HEK293 (cell line): ENCODE measurements around the gene ARHGAP6.

ENCODE experiments used
- CTCF ChIA-PET: fragments of 350-600 bp; formaldehyde crosslinking; extraction: SDS; loops from one replicate; lab custom pipeline; 2021; ENCODE audit warnings: antibody characterized with exemption; lab: Yijun Ruan, JAX
- POLR2A ChIA-PET: fragments of 300-600 bp; formaldehyde crosslinking; extraction: SDS; loops from one replicate; lab custom pipeline; 2020; ENCODE audit warnings: antibody characterized with exemption, inconsistent platforms; lab: Yijun Ruan, JAX
- H3K27ac ChIP-seq: fragments of 200-500 bp; sonication (Bioruptor generic); 2 replicates; pipeline ENCODE4 v1.5.1; 2014; ENCODE audit warnings: low read depth, low read length, control low read depth, inconsistent platforms; ENCODE audit errors: extremely low read depth
- H3K36me3 ChIP-seq, 2 experiments: fragments of 200-500 bp in 1 of 2; sonication (Bioruptor generic) in 1 of 2; 1 replicate in 1 of 2; 2 replicates in 1 of 2; pipeline ENCODE4 v1.5.1; 2014 to 2017; ENCODE audit warnings: inconsistent platforms in 2 of 2, low read length in 2 of 2; ENCODE audit not compliant: control insufficient read depth in 2 of 2, insufficient read depth in 1 of 2
- H3K4me1 ChIP-seq: fragments of 200-500 bp; sonication (Bioruptor generic); 2 replicates; pipeline ENCODE4 v1.5.1; 2014; ENCODE audit warnings: mild to moderate bottlenecking, low read length, inconsistent platforms; ENCODE audit not compliant: control insufficient read depth, insufficient read depth
- H3K4me3 ChIP-seq: 2 replicates; pipeline ENCODE4 v1.5.1; 2011; ENCODE audit warnings: low read depth, mild to moderate bottlenecking, control low read depth, low read length, moderate library complexity
- H3K9me3 ChIP-seq: fragments of 200-500 bp; sonication (Bioruptor generic); 2 replicates; pipeline ENCODE4 v1.5.1; 2014; ENCODE audit warnings: low read depth, low read length, inconsistent platforms; ENCODE audit not compliant: control insufficient read depth, insufficient read depth
- AEBP2 ChIP-seq: fragments of 450-650 bp; formaldehyde crosslinking; IDR thresholded peaks from 2 replicates; pipeline ENCODE4 v1.5.1; 2016; ENCODE audit warnings: missing biosample characterization, missing genetic modification characterization, borderline replicate concordance
- BCL6B ChIP-seq: fragments of 450-650 bp; formaldehyde crosslinking; IDR thresholded peaks from 2 replicates; pipeline ENCODE4 v1.5.1; 2017; ENCODE audit warnings: missing biosample characterization, missing genetic modification characterization
- GLI2 ChIP-seq: fragments of 450-650 bp; formaldehyde crosslinking; IDR thresholded peaks from 2 replicates; pipeline ENCODE4; 2017; ENCODE audit warnings: missing biosample characterization, missing genetic modification characterization, low read depth, borderline replicate concordance
- KLF1 ChIP-seq: fragments of 450-650 bp; formaldehyde crosslinking; IDR thresholded peaks from 2 replicates; pipeline ENCODE4 v1.5.1; 2016; ENCODE audit warnings: missing biosample characterization, missing genetic modification characterization
- MZF1 ChIP-seq: fragments of 450-650 bp; formaldehyde crosslinking; IDR thresholded peaks from 2 replicates; pipeline ENCODE4 v1.5.1; 2017; ENCODE audit warnings: missing biosample characterization, missing genetic modification characterization, borderline replicate concordance
- ZBTB1 ChIP-seq: fragments of 450-650 bp; formaldehyde crosslinking; IDR thresholded peaks from 2 replicates; pipeline ENCODE4 v1.5.1; 2016; ENCODE audit warnings: missing biosample characterization, missing genetic modification characterization
- ZNF114 ChIP-seq: fragments of 450-650 bp; formaldehyde crosslinking; IDR thresholded peaks from 2 replicates; pipeline ENCODE4 v1.5.0; 2017; ENCODE audit warnings: missing biosample characterization, missing genetic modification characterization
- ZNF140 ChIP-seq: fragments of 450-650 bp; formaldehyde crosslinking; IDR thresholded peaks from 2 replicates; pipeline ENCODE4 v1.5.1; 2016; ENCODE audit warnings: missing biosample characterization, missing genetic modification characterization
- ZNF335 ChIP-seq: fragments of 450-650 bp; formaldehyde crosslinking; conservative IDR thresholded peaks from 2 replicates; pipeline ENCODE4 v1.5.1; 2016; ENCODE audit warnings: missing biosample characterization, missing genetic modification characterization
- ZNF350 ChIP-seq: fragments of 450-650 bp; formaldehyde crosslinking; IDR thresholded peaks from 2 replicates; pipeline ENCODE4 v1.5.0; 2017; ENCODE audit warnings: missing biosample characterization, mild to moderate bottlenecking, missing genetic modification characterization
- ZNF426 ChIP-seq: fragments of 450-650 bp; formaldehyde crosslinking; IDR thresholded peaks from 2 replicates; pipeline ENCODE4 v1.5.1; 2017; ENCODE audit warnings: missing biosample characterization, missing genetic modification characterization, mild to moderate bottlenecking, inconsistent platforms, moderate library complexity
- ZNF48 ChIP-seq: fragments of 450-650 bp; formaldehyde crosslinking; IDR thresholded peaks from 2 replicates; pipeline ENCODE4 v1.5.1; 2016; ENCODE audit warnings: missing biosample characterization, missing genetic modification characterization
- ZNF610 ChIP-seq: fragments of 450-650 bp; formaldehyde crosslinking; IDR thresholded peaks from 2 replicates; pipeline ENCODE4 v1.5.1; 2016; ENCODE audit warnings: missing biosample characterization, missing genetic modification characterization, borderline replicate concordance
- ZNF621 ChIP-seq: fragments of 450-650 bp; formaldehyde crosslinking; IDR thresholded peaks from 2 replicates; pipeline ENCODE4 v1.5.1; 2017; ENCODE audit warnings: missing biosample characterization, missing genetic modification characterization
- ZNF626 ChIP-seq: fragments of 450-650 bp; sonication (Bioruptor Pico); formaldehyde crosslinking; IDR thresholded peaks from 2 replicates; pipeline ENCODE4 v1.5.1; 2018; ENCODE audit warnings: missing biosample characterization, missing genetic modification characterization, inconsistent platforms
- ZNF664 ChIP-seq: fragments of 450-650 bp; formaldehyde crosslinking; IDR thresholded peaks from 2 replicates; pipeline ENCODE4 v1.5.1; 2016; ENCODE audit warnings: missing biosample characterization, missing genetic modification characterization
- ZNF843 ChIP-seq: fragments of 450-650 bp; formaldehyde crosslinking; IDR thresholded peaks from 2 replicates; pipeline ENCODE4 v1.5.1; 2016; ENCODE audit warnings: missing biosample characterization, missing genetic modification characterization
- TF ChIP-seq, protein P1 (sequence below): fragments of 450-650 bp; formaldehyde crosslinking; conservative IDR thresholded peaks from 2 replicates; pipeline ENCODE4 v1.5.1; 2016; ENCODE audit warnings: low read depth, missing biosample characterization, missing genetic modification characterization
- TF ChIP-seq, protein P2 (sequence below): fragments of 450-650 bp; formaldehyde crosslinking; optimal IDR thresholded peaks from 2 replicates; pipeline ENCODE3; 2016; ENCODE audit warnings: missing biosample characterization, mild to moderate bottlenecking, missing genetic modification characterization

ARHGAP6 gene

DNA sequence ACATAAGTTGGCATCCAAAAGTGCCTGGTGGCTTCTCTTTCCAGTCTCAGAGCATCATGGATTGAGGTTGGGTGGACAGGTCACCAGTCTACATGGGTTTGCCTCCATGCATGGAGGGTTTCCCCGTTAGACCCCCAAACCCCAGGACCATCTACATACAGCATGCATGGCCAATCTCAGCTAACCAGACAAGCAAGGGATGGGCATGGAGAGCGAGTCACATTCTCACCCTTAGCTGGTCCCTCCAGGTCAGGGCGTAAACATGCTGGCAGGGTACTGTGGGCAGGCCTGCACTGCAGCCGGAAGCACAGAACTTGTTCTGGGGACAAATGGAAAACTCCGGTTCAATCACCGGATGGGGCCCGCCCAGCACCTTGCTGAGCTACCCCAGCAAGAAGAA is 517.3 kb downstream of the ARHGAP6 start:
- no peaks in the 10 kb centered on the region for H3K36me3 ChIP-seq
- TF ChIP-seq ZNF48 (tag by site-specific recombination) (no peak), ZNF335 (tag by site-specific recombination) (no peak)
- TF ChIP-seq, protein P1, sequence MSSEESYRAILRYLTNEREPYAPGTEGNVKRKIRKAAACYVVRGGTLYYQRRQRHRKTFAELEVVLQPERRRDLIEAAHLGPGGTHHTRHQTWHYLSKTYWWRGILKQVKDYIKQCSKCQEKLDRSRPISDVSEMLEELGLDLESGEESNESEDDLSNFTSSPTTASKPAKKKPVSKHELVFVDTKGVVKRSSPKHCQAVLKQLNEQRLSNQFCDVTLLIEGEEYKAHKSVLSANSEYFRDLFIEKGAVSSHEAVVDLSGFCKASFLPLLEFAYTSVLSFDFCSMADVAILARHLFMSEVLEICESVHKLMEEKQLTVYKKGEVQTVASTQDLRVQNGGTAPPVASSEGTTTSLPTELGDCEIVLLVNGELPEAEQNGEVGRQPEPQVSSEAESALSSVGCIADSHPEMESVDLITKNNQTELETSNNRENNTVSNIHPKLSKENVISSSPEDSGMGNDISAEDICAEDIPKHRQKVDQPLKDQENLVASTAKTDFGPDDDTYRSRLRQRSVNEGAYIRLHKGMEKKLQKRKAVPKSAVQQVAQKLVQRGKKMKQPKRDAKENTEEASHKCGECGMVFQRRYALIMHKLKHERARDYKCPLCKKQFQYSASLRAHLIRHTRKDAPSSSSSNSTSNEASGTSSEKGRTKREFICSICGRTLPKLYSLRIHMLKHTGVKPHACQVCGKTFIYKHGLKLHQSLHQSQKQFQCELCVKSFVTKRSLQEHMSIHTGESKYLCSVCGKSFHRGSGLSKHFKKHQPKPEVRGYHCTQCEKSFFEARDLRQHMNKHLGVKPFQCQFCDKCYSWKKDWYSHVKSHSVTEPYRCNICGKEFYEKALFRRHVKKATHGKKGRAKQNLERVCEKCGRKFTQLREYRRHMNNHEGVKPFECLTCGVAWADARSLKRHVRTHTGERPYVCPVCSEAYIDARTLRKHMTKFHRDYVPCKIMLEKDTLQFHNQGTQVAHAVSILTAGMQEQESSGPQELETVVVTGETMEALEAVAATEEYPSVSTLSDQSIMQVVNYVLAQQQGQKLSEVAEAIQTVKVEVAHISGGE (tag by site-specific recombination) = no peak
- H3K4me1 ChIP-seq = no peaks in the 10 kb centered on the region
- no peak overlapping the region for H3K27ac ChIP-seq
- ChIA-PET CTCF (no interaction called here), POLR2A (no interaction called here)
- no peaks in the 10 kb centered on the region for H3K9me3 ChIP-seq
- H3K4me3 ChIP-seq = no peak overlapping the region

- H3K36me3 ChIP-seq = no peaks in the 10 kb centered on the region
- POLR2A ChIA-PET = no interaction called here
- no peak overlapping the region for H3K4me3 ChIP-seq
- CTCF ChIA-PET = no interaction called here
- no peaks in the 10 kb centered on the region for H3K9me3 ChIP-seq
- H3K27ac ChIP-seq = no peak overlapping the region
- TF ChIP-seq ZNF664 (tag by site-specific recombination) = no peak
- TF ChIP-seq, protein P2, sequence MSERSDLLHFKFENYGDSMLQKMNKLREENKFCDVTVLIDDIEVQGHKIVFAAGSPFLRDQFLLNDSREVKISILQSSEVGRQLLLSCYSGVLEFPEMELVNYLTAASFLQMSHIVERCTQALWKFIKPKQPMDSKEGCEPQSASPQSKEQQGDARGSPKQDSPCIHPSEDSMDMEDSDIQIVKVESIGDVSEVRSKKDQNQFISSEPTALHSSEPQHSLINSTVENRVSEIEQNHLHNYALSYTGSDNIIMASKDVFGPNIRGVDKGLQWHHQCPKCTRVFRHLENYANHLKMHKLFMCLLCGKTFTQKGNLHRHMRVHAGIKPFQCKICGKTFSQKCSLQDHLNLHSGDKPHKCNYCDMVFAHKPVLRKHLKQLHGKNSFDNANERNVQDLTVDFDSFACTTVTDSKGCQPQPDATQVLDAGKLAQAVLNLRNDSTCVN (tag by site-specific recombination) = no peak
- no peak for TF ChIP-seq AEBP2
- TF ChIP-seq GLI2 (tag by site-specific recombination) = no peak
- no peak for TF ChIP-seq ZNF426 (tag by site-specific recombination)
- TF ChIP-seq KLF1 (tag by site-specific recombination) = no peak
- TF ChIP-seq ZNF114 (tag by site-specific recombination) = no peak
- TF ChIP-seq ZNF621 (tag by site-specific recombination) = no peak
- no peak for TF ChIP-seq ZNF350 (tag by site-specific recombination)
- no peak for TF ChIP-seq MZF1 (tag by site-specific recombination)
- TF ChIP-seq ZNF140 = no peak
- no peak for TF ChIP-seq ZNF843 (tag by site-specific recombination)
- TF ChIP-seq ZBTB1 (tag by site-specific recombination) = no peak
- no peak for TF ChIP-seq ZNF626 (tag by site-specific recombination)
- no peak for TF ChIP-seq ZNF610 (tag by site-specific recombination)
- TF ChIP-seq BCL6B (tag by site-specific recombination) = no peak
- no peaks in the 10 kb centered on the region for H3K4me1 ChIP-seq
Measured at GRCh38 chrX:11146411-11146810, 519.3 kb downstream of the ARHGAP6 start.
